Mononuclear cell (primary cell): ENCODE results near the gene WDR91. TPM values are rescaled to one million over a fixed set of nuclear protein-coding genes. Genes with fewer than 3 reads are reported as not detected.

Experiments
- H3K27me3 ChIP-seq: 2 replicates; pipeline ENCODE4 v1.6.0; 2011; ENCODE audit warnings: low read length, control low read depth; ENCODE audit not compliant: insufficient read depth
- H3K4me1 ChIP-seq: 2 replicates; pipeline ENCODE4 v1.5.1; 2011; ENCODE audit warnings: mild to moderate bottlenecking, low read length, control low read depth; ENCODE audit not compliant: insufficient read depth
- H3K4me3 ChIP-seq: 2 replicates; pipeline ENCODE4 v1.5.1; 2011; ENCODE audit warnings: mild to moderate bottlenecking, low read length, moderate library complexity
- H3K9me3 ChIP-seq: 2 replicates; pipeline ENCODE4 v1.5.1; 2011; ENCODE audit warnings: low read depth, mild to moderate bottlenecking, control low read depth, low read length
- total RNA-seq: library from RNA; depleted of rRNA; stranded (reverse); fragments of >200 nt; gene quantifications from one replicate; pipeline ENCODE4 v1.2.3, GENCODE V29; 2012

The WDR91 gene
- total RNA-seq: 14.3 TPM

DNA sequence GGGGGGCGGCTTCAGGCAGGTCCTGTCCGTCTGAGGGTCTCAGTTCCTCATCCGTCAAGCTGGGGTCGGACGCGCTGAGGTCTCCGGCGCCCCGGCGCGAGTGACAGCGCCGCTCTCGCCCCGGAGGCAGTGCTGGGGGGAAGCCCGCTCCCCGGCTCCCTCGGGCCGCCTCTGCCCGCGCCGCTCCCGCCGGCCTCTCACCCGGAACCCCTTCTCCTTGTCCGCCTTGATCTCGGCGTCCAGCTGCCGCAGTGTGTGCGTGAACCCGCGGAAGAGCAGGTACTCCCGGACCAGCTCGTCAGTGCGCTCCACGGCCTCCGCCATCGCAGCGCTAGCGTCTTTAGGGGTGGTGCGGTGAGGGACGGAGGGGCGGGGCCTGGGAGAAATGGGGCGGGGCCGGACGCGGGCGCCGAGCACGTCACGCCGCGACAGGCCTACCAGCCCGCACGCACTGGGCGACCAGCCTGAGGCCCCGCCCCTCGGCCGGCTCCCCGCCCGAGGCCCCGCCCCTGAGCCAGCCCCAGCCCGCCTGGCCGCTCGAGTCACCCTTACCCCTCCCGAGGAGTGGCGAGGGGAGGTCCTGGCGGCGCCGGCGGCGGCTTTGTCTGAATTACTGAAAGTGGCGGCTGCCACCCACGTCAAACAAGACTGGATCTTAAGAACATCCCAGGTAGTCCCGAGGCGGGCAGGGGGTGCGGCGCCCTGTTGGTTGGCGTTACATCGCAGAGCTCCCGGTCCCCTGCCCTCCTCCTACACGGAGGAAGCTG is at the start of gene WDR91:
Gene WDR91 (minus strand): TSS at position 348 of the 767 bp plus-strand sequence. CDS start 24 bp downstream, at position 324.
- H3K4me3 ChIP-seq: peak within 1 kb of the TSS; percentile 86
- no peaks in the 10 kb centered on the region for H3K9me3 ChIP-seq
- peaks cover 48% of the 10 kb centered on the region for H3K4me1 ChIP-seq
- H3K27me3 ChIP-seq: no peaks in the 10 kb centered on the region

DNA sequence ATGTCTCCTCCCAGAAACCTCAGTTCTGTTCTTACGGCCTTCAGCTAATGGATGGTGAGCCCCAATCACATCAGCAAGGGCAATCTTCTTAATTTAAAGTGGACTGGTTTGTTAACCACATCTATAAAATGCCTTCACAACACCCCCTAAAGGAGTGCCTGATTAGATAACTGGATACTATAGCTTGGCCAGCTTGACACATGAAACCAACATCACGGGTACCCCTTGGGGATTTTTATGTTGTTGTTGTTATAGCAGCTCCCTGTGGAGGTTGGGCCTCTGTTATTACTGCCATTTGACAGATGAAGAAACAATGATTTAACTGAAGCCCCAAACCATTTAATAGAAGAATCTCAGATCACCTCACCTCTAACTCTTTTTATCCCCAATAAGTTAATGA is 49.1 kb upstream of the WDR91 start:
- Histone ChIP-seq H3K4me1 (no peaks in the 10 kb centered on the region), H3K27me3 (no peaks in the 10 kb centered on the region), H3K4me3 (no peak overlapping the region), H3K9me3 (no peaks in the 10 kb centered on the region)

DNA sequence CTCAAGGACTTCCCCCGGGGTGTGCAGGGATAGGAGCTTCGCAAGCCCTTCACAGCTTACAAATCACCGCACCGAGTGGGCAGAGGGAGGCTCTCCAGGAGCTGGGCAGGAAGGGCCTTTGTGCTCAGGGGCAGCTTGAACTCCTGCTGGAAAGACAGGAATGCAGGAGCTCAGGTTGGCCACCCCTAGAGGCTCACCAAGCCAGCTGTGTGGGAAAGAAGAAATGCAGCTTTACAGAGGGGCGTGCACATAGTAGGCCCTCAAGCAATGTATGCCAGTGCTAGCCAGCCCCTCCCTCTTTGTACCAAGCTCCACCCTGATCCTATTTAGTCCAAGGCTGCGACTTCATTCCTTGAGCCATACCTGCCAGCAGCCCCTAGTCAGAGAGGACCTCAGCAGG is 48.4 kb upstream of the WDR91 start:
- Histone ChIP-seq H3K4me3 (no peak overlapping the region), H3K9me3 (no peaks in the 10 kb centered on the region), H3K4me1 (peaks cover 6% of the 10 kb centered on the region), H3K27me3 (no peaks in the 10 kb centered on the region)

DNA sequence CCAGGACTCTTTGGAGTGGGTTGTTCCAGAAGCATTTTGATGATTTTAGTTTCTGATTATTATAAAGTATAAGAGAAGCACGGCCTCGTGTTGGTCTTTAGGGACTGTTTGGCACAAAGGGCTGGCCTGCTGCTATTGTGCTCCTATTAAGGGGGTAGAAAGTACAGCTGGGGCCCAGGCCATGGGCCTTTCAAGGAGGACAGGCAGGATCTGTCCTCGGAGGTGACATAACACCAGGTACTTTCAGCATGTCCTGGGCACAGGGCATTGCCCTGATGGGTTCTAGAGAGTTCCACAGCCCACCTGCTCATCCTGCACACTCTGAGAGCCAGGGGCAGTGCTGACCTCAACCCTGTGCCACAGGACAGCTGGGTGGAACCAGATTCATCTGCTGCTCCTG is 47.3 kb upstream of the WDR91 start:
- H3K4me1 ChIP-seq: peaks cover 17% of the 10 kb centered on the region
- no peaks in the 10 kb centered on the region for H3K27me3 ChIP-seq
- H3K9me3 ChIP-seq: no peaks in the 10 kb centered on the region
- no peak overlapping the region for H3K4me3 ChIP-seq

- no peak overlapping the region for H3K4me3 ChIP-seq
- H3K27me3 ChIP-seq: no peaks in the 10 kb centered on the region
- no peaks in the 10 kb centered on the region for H3K9me3 ChIP-seq
- peaks cover 18% of the 10 kb centered on the region for H3K4me1 ChIP-seq
Measured at GRCh38 chr7:135257790-135258189, 46.5 kb upstream of the WDR91 start.

DNA sequence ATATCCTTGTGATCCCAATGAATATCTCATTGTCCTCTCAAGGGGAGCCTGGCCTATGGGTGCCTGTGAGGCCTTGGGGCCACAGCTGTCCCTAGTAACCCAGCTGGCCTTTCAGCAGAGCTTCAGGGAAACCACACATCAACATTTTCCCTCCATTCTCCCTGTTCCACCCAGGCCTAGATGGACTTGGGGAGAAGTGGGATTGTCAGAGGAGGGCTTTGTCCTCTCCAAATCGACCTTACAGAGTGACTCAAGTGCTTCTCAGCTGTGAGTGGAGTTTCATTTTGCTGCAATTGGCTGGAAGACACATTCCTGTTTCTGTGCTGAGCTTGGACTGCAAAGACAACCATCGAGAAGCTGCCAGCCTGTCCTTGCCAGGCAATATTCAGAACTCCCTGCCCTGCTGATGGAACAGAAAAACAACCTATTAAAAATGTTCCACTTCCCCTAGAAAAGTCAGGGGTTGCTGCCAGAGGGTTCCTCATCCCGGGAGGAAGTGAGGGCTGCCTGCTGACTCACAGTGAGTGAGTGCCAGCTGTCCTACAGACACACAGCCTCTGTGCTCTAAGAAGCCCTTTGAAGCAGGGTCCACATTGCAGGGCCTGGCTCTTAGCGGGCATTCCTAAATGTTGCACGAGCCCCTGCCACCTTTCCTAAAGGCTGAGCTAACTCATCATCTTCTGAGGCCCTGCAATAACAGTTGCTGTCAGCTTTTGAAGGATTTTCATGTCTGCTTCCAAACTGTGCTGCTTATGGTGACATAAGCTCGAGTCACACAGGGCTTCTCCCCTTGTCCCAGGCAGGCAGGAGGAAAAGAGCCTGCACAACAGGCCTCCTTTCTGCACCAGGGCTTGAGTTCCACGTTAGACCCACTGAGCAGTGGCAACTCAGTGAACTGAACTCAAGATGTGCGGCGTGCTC is 42.8 kb upstream of the WDR91 start:
- Histone ChIP-seq H3K27me3 (no peaks in the 10 kb centered on the region), H3K4me3 (no peak overlapping the region), H3K4me1 (peaks cover 18% of the 10 kb centered on the region), H3K9me3 (no peaks in the 10 kb centered on the region)

GRCh38 chr7:135251496-135252391 is 40.4 kb upstream of the WDR91 start:
- H3K4me3 ChIP-seq: no peak overlapping the region
- H3K9me3 ChIP-seq: no peaks in the 10 kb centered on the region
- H3K27me3 ChIP-seq: no peaks in the 10 kb centered on the region
- H3K4me1 ChIP-seq: peaks cover 18% of the 10 kb centered on the region

GRCh38 chr7:135248546-135248945 is 37.2 kb upstream of the WDR91 start:
- no peaks in the 10 kb centered on the region for H3K4me1 ChIP-seq
- no peak overlapping the region for H3K4me3 ChIP-seq
- no peaks in the 10 kb centered on the region for H3K27me3 ChIP-seq
- no peaks in the 10 kb centered on the region for H3K9me3 ChIP-seq

- no peaks in the 10 kb centered on the region for H3K27me3 ChIP-seq
- no peaks in the 10 kb centered on the region for H3K9me3 ChIP-seq
- no peaks in the 10 kb centered on the region for H3K4me1 ChIP-seq
Measured at GRCh38 chr7:135247746-135248471, 36.6 kb upstream of the WDR91 start.

DNA sequence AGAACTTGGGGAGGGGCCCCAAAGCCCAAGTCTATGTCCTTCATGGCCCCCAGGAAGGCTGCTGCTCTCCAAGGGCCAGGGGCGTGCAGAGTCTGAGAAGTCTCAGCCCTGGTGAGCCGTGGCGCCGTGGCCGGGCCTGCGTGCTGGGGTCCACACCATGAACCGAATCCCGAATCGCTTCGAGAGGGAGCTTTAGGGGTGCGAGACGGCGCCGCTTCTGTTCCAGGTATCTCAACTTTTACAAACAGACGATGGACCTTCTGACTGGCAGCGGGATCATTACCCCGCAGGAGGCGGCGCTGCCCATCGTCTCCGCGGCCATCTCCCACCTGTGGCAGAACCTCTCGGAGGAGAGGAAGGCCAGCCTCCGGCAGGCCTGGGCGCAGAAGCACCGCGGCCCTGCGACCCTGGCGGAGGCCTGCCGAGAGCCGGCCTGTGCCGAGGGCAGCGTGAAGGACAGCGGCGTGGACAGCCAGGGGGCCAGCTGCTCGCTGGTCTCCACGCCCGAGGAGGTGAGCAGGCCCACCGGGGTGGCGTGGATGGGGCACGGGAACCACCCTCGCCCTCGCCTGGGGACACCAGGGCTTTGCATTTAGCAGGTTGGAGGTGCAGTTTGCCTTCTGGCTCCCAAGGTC is 35.0 kb upstream of the WDR91 start:
- no peaks in the 10 kb centered on the region for H3K9me3 ChIP-seq
- no peaks in the 10 kb centered on the region for H3K4me1 ChIP-seq
- no peaks in the 10 kb centered on the region for H3K27me3 ChIP-seq
- H3K4me3 ChIP-seq: no peak overlapping the region

More at GRCh38 chr7:135247746-135248471, 36.6 kb upstream of the WDR91 start:
- no peak overlapping the region for H3K4me3 ChIP-seq

DNA sequence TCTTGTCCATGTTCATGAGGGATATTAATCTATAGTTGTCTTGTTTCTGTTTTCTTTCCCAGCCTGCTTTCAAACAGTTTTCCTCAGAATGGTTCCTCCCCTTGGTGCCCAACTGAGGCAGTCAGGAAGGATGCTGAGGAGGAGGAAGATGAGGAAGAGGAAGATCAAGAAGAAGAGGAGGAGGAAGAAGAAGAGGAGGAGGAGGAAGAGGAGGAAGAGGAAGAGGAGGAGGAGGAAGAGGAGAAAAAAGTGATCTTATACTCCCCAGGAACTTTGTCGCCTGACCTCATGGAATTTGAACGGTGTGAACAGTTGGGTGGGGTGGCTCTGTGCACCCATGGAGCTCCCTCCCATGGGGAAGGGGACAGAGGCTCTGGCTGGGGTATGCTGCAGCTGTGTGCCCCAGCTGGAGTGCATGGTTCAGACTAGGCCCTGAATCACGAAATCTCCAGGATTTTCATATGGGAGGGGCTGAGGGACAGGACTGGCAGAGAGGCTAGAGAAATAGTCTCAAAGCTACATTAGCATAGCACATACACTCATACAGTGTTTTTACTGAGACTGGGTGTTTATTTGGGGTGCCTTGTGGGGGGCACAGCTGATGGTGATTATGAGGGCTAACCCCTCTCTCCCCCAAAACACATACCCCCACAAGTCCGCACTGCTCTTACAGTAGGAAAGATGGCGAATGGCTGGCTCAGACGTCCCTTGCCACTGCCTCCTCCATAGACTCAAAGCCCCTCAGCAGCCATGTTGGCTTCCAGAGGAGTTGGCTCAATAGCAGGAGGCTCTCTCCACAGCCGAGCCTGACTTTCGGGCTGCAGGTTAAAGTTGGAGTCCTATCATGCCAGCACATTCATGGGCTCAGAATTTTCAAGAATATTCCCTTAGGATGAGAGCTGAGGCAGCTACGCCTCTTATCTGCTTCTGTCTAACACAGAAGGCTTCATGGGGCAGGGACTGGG is 34.2 kb upstream of the WDR91 start:
- H3K27me3 ChIP-seq: no peaks in the 10 kb centered on the region
- no peaks in the 10 kb centered on the region for H3K9me3 ChIP-seq
- no peak overlapping the region for H3K4me3 ChIP-seq
- no peaks in the 10 kb centered on the region for H3K4me1 ChIP-seq

GRCh38 chr7:135242096-135242684 is 30.9 kb upstream of the WDR91 start:
- H3K4me3 ChIP-seq: no peak overlapping the region
- no peaks in the 10 kb centered on the region for H3K9me3 ChIP-seq
- H3K4me1 ChIP-seq: no peaks in the 10 kb centered on the region
- no peaks in the 10 kb centered on the region for H3K27me3 ChIP-seq

- Histone ChIP-seq H3K4me1 (no peaks in the 10 kb centered on the region), H3K27me3 (no peaks in the 10 kb centered on the region), H3K9me3 (no peaks in the 10 kb centered on the region), H3K4me3 (no peak overlapping the region)
Measured at GRCh38 chr7:135240441-135240840, 29.1 kb upstream of the WDR91 start.
